LNCAP (cell line): Measurements from ENCODE around the gene GRIK4.

Experiments
- CTCF ChIP-seq: fragments of 450-650 bp; IDR thresholded peaks from 2 replicates; pipeline ENCODE4 v1.5.1; 2017; ENCODE audit warnings: mild to moderate bottlenecking

GRIK4 gene

GRCh38 chr11:120645639-120646038, 134.1 kb downstream of the GRIK4 start:
- no peak for TF ChIP-seq CTCF

GRCh38 chr11:120646206-120646605, 134.7 kb downstream of the GRIK4 start:
- no peak for TF ChIP-seq CTCF

GRCh38 chr11:120647681-120648080, 136.1 kb downstream of the GRIK4 start:
- TF ChIP-seq CTCF, result no peak

GRCh38 chr11:120648771-120649170, 137.2 kb downstream of the GRIK4 start:
- TF ChIP-seq CTCF, result no peak

- no peak for TF ChIP-seq CTCF
Measured at GRCh38 chr11:120649316-120649715, 137.8 kb downstream of the GRIK4 start.

- no peak for TF ChIP-seq CTCF
Measured at GRCh38 chr11:120651396-120651795, 139.8 kb downstream of the GRIK4 start.

- TF ChIP-seq CTCF, result no peak
Measured at GRCh38 chr11:120651836-120652235, 140.3 kb downstream of the GRIK4 start.

- no peak for TF ChIP-seq CTCF
Measured at GRCh38 chr11:120652705-120653335, 141.3 kb downstream of the GRIK4 start.
